HepG2 (cell line): ENCODE data around the gene PRKCZ. TPM values are rescaled to one million over a fixed set of nuclear protein-coding genes. Genes with fewer than 3 reads are reported as not detected.
A peak's percentile ranks its signal among the peaks of the same experiment; 100 is the strongest.

Source experiments
- AGO2 ChIP-seq: fragments of 200-400 bp; formaldehyde crosslinking; optimal IDR thresholded peaks from 2 replicates; pipeline ENCODE3; 2017; ENCODE audit warnings: mild to moderate bottlenecking, low read depth, low read length, moderate library complexity
- ERF ChIP-seq: IDR thresholded peaks from 2 replicates; pipeline ENCODE4 v1.6.1; 2018; ENCODE audit warnings: missing biosample characterization, missing genetic modification reagents
- SPEN ChIP-seq: sonication (generic); formaldehyde crosslinking; IDR thresholded peaks from 2 replicates; pipeline ENCODE4 v1.5.1; 2020; ENCODE audit warnings: low read depth, mild to moderate bottlenecking, missing genetic modification reagents
- THAP11 ChIP-seq: IDR thresholded peaks from 2 replicates; pipeline ENCODE4 v1.6.1; 2016; ENCODE audit warnings: missing biosample characterization, missing genetic modification reagents
- ZNF263 ChIP-seq: sonication (generic); formaldehyde crosslinking; IDR thresholded peaks from 2 replicates; pipeline ENCODE4 v1.4.0; 2020; ENCODE audit warnings: missing genetic modification reagents
- ZNF891 ChIP-seq: sonication (generic); formaldehyde crosslinking; IDR thresholded peaks from 2 replicates; pipeline ENCODE4 v1.5.0; 2020; ENCODE audit warnings: mild to moderate bottlenecking, missing genetic modification reagents
- polyA plus RNA-seq, 8 experiments: library from polyadenylated mRNA; depleted of rRNA in 3 of 8; stranded (reverse) in 7 of 8; unstranded in 1 of 8; fragments of >200 nt; fragmentation: Illumina TruSeq in 4 of 8; extraction: Trizol in 4 of 8; gene quantifications; 2 replicates each; pipeline versions ENCODE4 v1.2.1 to v1.2.3, GENCODE V29; 2011 to 2016; ENCODE audit warnings: low read depth in 4 of 8, missing spikeins in 1 of 8, mixed read lengths in 1 of 8; ENCODE audit not compliant: insufficient read depth in 1 of 8
- total RNA-seq, 5 experiments: library from RNA; depleted of rRNA; stranded (reverse); fragments of >200 nt; fragmentation: Illumina TruSeq; extraction: Trizol; gene quantifications; 2 replicates each; pipeline ENCODE4 v1.2.3, GENCODE V29; 2016; ENCODE audit warnings: low read depth in 1 of 5
- TF ChIP-seq, protein P1 (sequence below): sonication (generic); formaldehyde crosslinking; IDR thresholded peaks from 2 replicates; pipeline ENCODE4 v1.9.0; 2021; ENCODE audit warnings: missing genetic modification reagents, borderline replicate concordance
- TF ChIP-seq, protein P2 (sequence below): sonication (generic); formaldehyde crosslinking; IDR thresholded peaks from 2 replicates; pipeline ENCODE4 v1.5.0; 2020; ENCODE audit warnings: mild to moderate bottlenecking, missing genetic modification reagents

Gene PRKCZ
- total and polyA plus RNA-seq, 2 of the 13 experiments (the other 11 are each of a cell fraction or from before 2014, with no cell fraction given): 34.7 to 85.2 TPM

DNA sequence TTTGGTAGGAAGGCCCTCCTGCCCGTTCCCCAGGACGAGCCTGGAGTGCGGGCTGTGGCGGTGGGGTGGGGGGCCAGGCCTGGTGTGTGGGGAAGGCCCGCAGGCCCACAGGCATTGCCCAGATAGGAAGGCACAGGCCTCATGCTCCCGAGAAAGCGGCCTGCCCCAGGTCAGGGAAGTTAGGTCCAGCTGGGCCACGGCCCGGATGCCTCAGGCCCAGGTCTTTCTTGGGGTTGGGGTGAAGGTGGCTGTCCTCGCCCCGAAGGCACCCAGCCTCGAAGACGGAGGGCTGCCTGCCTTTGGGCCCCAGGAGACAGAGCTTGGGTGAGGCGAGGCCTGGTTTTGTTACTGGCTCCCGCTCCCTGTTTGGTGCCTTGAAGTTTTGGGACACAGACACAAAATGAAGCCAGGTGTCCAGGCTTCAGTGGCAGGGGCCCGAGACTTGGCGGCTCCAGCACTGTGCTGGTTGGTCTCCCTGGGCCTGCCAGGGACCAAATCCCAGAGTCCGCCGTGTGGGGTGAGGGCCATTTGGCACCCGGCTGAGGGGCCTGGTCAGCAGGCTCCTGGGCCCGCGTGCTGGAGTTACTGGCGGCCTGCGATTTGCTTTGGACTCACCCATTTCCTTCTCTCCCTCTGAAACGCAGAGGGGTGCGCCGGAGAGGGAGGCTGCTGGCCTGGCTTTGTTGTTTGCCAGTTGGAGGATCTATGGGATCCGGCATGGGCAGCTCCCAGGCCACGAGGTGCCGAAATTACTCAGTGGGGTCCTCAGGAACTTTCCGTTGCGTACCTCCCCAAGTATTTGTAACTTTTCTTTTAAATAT, 179.9 kb downstream of the PRKCZ start (continued):
- TF ChIP-seq ZNF263 (CRISPR knock-in tag): 0 out of 2 replicates have a peak, but pooled peaks have one; percentile 23
- TF ChIP-seq AGO2: peak; percentile 3
- TF ChIP-seq SPEN (CRISPR knock-in tag): 0 out of 2 replicates have a peak, but pooled peaks have one; percentile 22
- no peak; the same call in 1 of the 2 replicates for TF ChIP-seq ZNF891 (CRISPR knock-in tag)
- TF ChIP-seq, protein P1, sequence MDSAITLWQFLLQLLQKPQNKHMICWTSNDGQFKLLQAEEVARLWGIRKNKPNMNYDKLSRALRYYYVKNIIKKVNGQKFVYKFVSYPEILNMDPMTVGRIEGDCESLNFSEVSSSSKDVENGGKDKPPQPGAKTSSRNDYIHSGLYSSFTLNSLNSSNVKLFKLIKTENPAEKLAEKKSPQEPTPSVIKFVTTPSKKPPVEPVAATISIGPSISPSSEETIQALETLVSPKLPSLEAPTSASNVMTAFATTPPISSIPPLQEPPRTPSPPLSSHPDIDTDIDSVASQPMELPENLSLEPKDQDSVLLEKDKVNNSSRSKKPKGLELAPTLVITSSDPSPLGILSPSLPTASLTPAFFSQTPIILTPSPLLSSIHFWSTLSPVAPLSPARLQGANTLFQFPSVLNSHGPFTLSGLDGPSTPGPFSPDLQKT (CRISPR knock-in tag): 0 out of 2 replicates have a peak, but pooled peaks have one; percentile 62
- TF ChIP-seq, protein P2, sequence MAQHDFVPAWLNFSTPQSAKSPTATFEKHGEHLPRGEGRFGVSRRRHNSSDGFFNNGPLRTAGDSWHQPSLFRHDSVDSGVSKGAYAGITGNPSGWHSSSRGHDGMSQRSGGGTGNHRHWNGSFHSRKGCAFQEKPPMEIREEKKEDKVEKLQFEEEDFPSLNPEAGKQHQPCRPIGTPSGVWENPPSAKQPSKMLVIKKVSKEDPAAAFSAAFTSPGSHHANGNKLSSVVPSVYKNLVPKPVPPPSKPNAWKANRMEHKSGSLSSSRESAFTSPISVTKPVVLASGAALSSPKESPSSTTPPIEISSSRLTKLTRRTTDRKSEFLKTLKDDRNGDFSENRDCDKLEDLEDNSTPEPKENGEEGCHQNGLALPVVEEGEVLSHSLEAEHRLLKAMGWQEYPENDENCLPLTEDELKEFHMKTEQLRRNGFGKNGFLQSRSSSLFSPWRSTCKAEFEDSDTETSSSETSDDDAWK (CRISPR knock-in tag): no peak
- TF ChIP-seq ERF (CRISPR knock-in tag): peak; percentile 5; the same call in 1 of the 2 replicates
- TF ChIP-seq THAP11 (CRISPR knock-in tag): no peak
